ENCODE results near the gene COMMD3. TPM values are rescaled to one million over a fixed set of nuclear protein-coding genes. Genes with fewer than 3 reads are reported as not detected.

The COMMD3 gene
- total RNA-seq, 1 experiment from 2014 or later = 35.6 TPM

DNA sequence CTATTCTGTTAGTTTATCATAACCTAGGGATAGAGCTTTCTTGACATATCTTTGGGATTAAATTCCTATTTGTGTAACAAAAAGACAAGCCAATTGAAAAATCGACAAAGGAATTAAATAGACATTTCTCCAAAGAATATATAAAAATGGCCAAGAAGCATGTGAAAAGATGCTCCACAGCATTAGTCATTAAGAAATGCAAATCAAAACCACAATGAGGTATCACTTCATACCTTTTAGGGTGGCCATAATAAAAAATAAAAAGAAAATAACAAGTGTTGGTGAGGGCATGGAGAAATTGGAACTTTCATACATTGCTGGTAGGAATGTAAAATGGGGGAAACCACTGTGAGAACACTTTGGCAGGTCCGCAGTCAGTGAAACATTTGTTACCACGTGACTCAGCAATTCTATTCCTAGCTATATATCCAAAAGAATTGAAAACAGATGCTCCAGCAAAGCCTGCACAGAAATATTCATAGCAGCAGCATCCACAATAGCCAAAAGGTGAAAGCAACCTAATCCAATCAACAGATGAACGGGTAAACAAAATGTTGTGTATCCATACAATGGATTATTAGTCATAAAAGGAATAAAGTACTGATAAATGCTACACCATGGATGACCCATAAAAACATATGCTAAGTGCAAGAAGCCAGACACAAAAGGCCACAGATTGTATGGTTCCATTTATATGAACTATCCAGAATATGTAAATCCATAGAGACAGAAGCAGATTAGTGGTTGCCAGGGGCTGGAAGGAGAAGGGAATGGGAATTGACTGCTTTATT is 49.7 kb downstream of the COMMD3 start:
- Histone ChIP-seq H3K4me1 (ENCODE audit: control insufficient read depth, insufficient read depth, low read length) (no peaks in the 10 kb centered on the region), H3K27ac (ENCODE audit: low read length) (no peak overlapping the region), H3K36me3 (ENCODE audit: control insufficient read depth, insufficient read depth, low read length) (no peaks in the 10 kb centered on the region), H3K4me3 (ENCODE audit: low read depth in 2 of 2, low read length in 2 of 2) (no peak overlapping the region), H3K9me3 (ENCODE audit: control insufficient read depth, insufficient read depth, low read depth, low read length) (no peaks in the 10 kb centered on the region), H3K27me3 (ENCODE audit: control insufficient read depth, insufficient read depth, low read length) (no peaks in the 10 kb centered on the region)
- ATAC-seq (no peak), DNase-seq (ENCODE audit: low read depth, low spot score) (no peak)
- BruUV-seq (replicated peaks) = no TSS peak
- TF ChIP-seq, protein P1, sequence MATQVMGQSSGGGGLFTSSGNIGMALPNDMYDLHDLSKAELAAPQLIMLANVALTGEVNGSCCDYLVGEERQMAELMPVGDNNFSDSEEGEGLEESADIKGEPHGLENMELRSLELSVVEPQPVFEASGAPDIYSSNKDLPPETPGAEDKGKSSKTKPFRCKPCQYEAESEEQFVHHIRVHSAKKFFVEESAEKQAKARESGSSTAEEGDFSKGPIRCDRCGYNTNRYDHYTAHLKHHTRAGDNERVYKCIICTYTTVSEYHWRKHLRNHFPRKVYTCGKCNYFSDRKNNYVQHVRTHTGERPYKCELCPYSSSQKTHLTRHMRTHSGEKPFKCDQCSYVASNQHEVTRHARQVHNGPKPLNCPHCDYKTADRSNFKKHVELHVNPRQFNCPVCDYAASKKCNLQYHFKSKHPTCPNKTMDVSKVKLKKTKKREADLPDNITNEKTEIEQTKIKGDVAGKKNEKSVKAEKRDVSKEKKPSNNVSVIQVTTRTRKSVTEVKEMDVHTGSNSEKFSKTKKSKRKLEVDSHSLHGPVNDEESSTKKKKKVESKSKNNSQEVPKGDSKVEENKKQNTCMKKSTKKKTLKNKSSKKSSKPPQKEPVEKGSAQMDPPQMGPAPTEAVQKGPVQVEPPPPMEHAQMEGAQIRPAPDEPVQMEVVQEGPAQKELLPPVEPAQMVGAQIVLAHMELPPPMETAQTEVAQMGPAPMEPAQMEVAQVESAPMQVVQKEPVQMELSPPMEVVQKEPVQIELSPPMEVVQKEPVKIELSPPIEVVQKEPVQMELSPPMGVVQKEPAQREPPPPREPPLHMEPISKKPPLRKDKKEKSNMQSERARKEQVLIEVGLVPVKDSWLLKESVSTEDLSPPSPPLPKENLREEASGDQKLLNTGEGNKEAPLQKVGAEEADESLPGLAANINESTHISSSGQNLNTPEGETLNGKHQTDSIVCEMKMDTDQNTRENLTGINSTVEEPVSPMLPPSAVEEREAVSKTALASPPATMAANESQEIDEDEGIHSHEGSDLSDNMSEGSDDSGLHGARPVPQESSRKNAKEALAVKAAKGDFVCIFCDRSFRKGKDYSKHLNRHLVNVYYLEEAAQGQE (IDR thresholded peaks at IDR 0.05; ENCODE audit: insufficient read depth in 1 of 2, low read depth in 2 of 2, low read length in 1 of 2) = no peak
- TF ChIP-seq POLR2AphosphoS5 (IDR thresholded peaks at IDR 0.05; ENCODE audit: low read depth, low read length) = no peak
- no peak for TF ChIP-seq SIN3A (IDR thresholded peaks at IDR 0.05; ENCODE audit: borderline replicate concordance, insufficient read depth, low read depth, low read length)
- TF ChIP-seq TCF7L2 (IDR thresholded peaks at IDR 0.05; ENCODE audit: low read depth, low read length) = no peak
- TF ChIP-seq, protein P2, sequence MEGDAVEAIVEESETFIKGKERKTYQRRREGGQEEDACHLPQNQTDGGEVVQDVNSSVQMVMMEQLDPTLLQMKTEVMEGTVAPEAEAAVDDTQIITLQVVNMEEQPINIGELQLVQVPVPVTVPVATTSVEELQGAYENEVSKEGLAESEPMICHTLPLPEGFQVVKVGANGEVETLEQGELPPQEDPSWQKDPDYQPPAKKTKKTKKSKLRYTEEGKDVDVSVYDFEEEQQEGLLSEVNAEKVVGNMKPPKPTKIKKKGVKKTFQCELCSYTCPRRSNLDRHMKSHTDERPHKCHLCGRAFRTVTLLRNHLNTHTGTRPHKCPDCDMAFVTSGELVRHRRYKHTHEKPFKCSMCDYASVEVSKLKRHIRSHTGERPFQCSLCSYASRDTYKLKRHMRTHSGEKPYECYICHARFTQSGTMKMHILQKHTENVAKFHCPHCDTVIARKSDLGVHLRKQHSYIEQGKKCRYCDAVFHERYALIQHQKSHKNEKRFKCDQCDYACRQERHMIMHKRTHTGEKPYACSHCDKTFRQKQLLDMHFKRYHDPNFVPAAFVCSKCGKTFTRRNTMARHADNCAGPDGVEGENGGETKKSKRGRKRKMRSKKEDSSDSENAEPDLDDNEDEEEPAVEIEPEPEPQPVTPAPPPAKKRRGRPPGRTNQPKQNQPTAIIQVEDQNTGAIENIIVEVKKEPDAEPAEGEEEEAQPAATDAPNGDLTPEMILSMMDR (IDR thresholded peaks at IDR 0.05) = no peak
- ChIA-PET POLR2A (no interaction called here), CTCF (no interaction called here)
- in situ Hi-C loops (cut with HindIII; ENCODE audit: low pct_unique_long_range_greater_than_20kb, low sequenced_read_pairs) = no loop called here
- intact Hi-C loops (cut with micrococcal nuclease; ENCODE audit: unreplicated experiment) = no loop called here

DNA sequence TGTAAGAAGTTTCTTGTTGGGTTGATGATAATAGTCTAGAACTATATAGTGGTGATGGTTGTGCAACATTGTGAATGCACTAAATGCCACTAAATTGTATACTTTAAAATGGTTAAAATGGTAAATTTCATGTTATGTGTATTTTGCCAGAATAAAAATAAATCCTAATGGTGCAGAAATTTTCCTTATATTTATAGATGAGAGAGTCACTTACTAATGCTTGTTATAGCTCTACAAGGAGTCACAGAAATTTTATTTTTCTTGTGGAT is 50.2 kb downstream of the COMMD3 start:
- no peak overlapping the region for H3K4me3 ChIP-seq (ENCODE audit: low read depth in 2 of 2, low read length in 2 of 2)
- no peak for ATAC-seq
- no peak overlapping the region for H3K27ac ChIP-seq (ENCODE audit: low read length)
- CTCF ChIA-PET = no interaction called here
- BruUV-seq (replicated peaks) = no TSS peak
- H3K9me3 ChIP-seq (ENCODE audit: control insufficient read depth, insufficient read depth, low read depth, low read length) = no peaks in the 10 kb centered on the region
- in situ Hi-C loops (cut with HindIII; ENCODE audit: low pct_unique_long_range_greater_than_20kb, low sequenced_read_pairs) = no loop called here
- DNase-seq (ENCODE audit: low read depth, low spot score) = no peak
- POLR2A ChIA-PET = no interaction called here
- H3K27me3 ChIP-seq (ENCODE audit: control insufficient read depth, insufficient read depth, low read length) = no peaks in the 10 kb centered on the region
- no peaks in the 10 kb centered on the region for H3K36me3 ChIP-seq (ENCODE audit: control insufficient read depth, insufficient read depth, low read length)
- intact Hi-C loops (cut with micrococcal nuclease; ENCODE audit: unreplicated experiment) = no loop called here
- H3K4me1 ChIP-seq (ENCODE audit: control insufficient read depth, insufficient read depth, low read length) = no peaks in the 10 kb centered on the region
- TF ChIP-seq, protein P1 (IDR thresholded peaks at IDR 0.05; ENCODE audit: insufficient read depth in 1 of 2, low read depth in 2 of 2, low read length in 1 of 2) = no peak
- TF ChIP-seq SIN3A (IDR thresholded peaks at IDR 0.05; ENCODE audit: borderline replicate concordance, insufficient read depth, low read depth, low read length) (no peak), TCF7L2 (IDR thresholded peaks at IDR 0.05; ENCODE audit: low read depth, low read length) (no peak), POLR2AphosphoS5 (IDR thresholded peaks at IDR 0.05; ENCODE audit: low read depth, low read length) (no peak)
- TF ChIP-seq, protein P2 (IDR thresholded peaks at IDR 0.05) = no peak
